HepG2 (cell line): ENCODE results near the gene YIPF3. TPM values are rescaled to one million over a fixed set of nuclear protein-coding genes. Genes with fewer than 3 reads are reported as not detected.

Source experiments
- ATF7-NPFF ChIP-seq: sonication (generic); formaldehyde crosslinking; IDR thresholded peaks from 2 replicates; pipeline ENCODE4 v1.8.1; 2023; ENCODE audit warnings: mild to moderate bottlenecking, low read depth, missing genetic modification reagents, moderate library complexity
- CBX1 ChIP-seq: IDR thresholded peaks from one replicate; pipeline ENCODE4 v1.6.1; 2016; ENCODE audit warnings: antibody characterized with exemption, low read depth
- CEBPB ChIP-seq: IDR thresholded peaks from 2 replicates; pipeline ENCODE4 v1.6.1; 2011; ENCODE audit warnings: low read depth, low read length, improper control_type of control experiment, borderline replicate concordance
- FOXA3 ChIP-seq: IDR thresholded peaks from 2 replicates; pipeline ENCODE4 v1.6.1; 2016; ENCODE audit warnings: missing genetic modification reagents, missing compliant biosample characterization
- KAT8 ChIP-seq: IDR thresholded peaks from 2 replicates; pipeline ENCODE4 v1.6.1; 2016; ENCODE audit warnings: missing genetic modification reagents, missing compliant biosample characterization
- MIER3 ChIP-seq: IDR thresholded peaks from 2 replicates; pipeline ENCODE4 v1.6.1; 2016; ENCODE audit warnings: missing compliant biosample characterization, borderline replicate concordance
- NR2F1 ChIP-seq, 2 experiments: fragments of 450-650 bp in 1 of 2; formaldehyde crosslinking in 1 of 2; IDR thresholded peaks; 2 replicates each; pipeline versions ENCODE4 v1.5.0 to v1.6.1; 2016 to 2020; ENCODE audit warnings: mild to moderate bottlenecking in 1 of 2, missing compliant biosample characterization in 1 of 2, missing genetic modification reagents in 1 of 2, moderate library complexity in 1 of 2
- PRDM15 ChIP-seq: sonication (generic); formaldehyde crosslinking; IDR thresholded peaks from 2 replicates; pipeline ENCODE4 v1.4.0; 2020; ENCODE audit warnings: missing genetic modification reagents
- TBP ChIP-seq: sonication (generic); formaldehyde crosslinking; IDR thresholded peaks from 2 replicates; pipeline ENCODE4 v1.5.0; 2020; ENCODE audit warnings: missing genetic modification reagents
- TEAD3 ChIP-seq: optimal IDR thresholded peaks from 2 replicates; pipeline ENCODE3; 2016; ENCODE audit warnings: borderline replicate concordance
- ZFP90 ChIP-seq: sonication (generic); formaldehyde crosslinking; IDR thresholded peaks from 2 replicates; pipeline ENCODE4 v1.8.0; 2022; ENCODE audit warnings: missing genetic modification reagents, mild to moderate bottlenecking, inconsistent platforms, borderline replicate concordance
- ZNF350 ChIP-seq: sonication (generic); formaldehyde crosslinking; IDR thresholded peaks from 2 replicates; pipeline ENCODE4 v1.4.0; 2020; ENCODE audit warnings: mild to moderate bottlenecking, low read depth, missing genetic modification reagents, borderline replicate concordance
- ZNF407 ChIP-seq: sonication (generic); formaldehyde crosslinking; IDR thresholded peaks from one replicate; pipeline ENCODE4 v1.5.1; 2020; ENCODE audit warnings: mild to moderate bottlenecking, missing genetic modification reagents; ENCODE audit errors: not compliant biosample characterization
- ZNF557 ChIP-seq: sonication (generic); formaldehyde crosslinking; IDR thresholded peaks from 2 replicates; pipeline ENCODE4 v1.4.0; 2020; ENCODE audit warnings: missing genetic modification reagents
- ZNF670 ChIP-seq: sonication (generic); formaldehyde crosslinking; IDR thresholded peaks from 2 replicates; pipeline ENCODE4 v1.8.0; 2022; ENCODE audit warnings: mild to moderate bottlenecking, missing genetic modification reagents, borderline replicate concordance
- ZNF766 ChIP-seq: sonication (generic); formaldehyde crosslinking; IDR thresholded peaks from 2 replicates; pipeline ENCODE4 v1.5.0; 2020; ENCODE audit warnings: missing genetic modification reagents, borderline replicate concordance
- polyA plus RNA-seq, 8 experiments: library from polyadenylated mRNA; depleted of rRNA in 3 of 8; stranded (reverse) in 7 of 8; unstranded in 1 of 8; fragments of >200 nt; fragmentation: Illumina TruSeq in 4 of 8; extraction: Trizol in 4 of 8; gene quantifications; 2 replicates each; pipeline versions ENCODE4 v1.2.1 to v1.2.3, GENCODE V29; 2011 to 2016; ENCODE audit warnings: low read depth in 4 of 8, missing spikeins in 1 of 8, mixed read lengths in 1 of 8; ENCODE audit not compliant: insufficient read depth in 1 of 8
- total RNA-seq, 5 experiments: library from RNA; depleted of rRNA; stranded (reverse); fragments of >200 nt; fragmentation: Illumina TruSeq; extraction: Trizol; gene quantifications; 2 replicates each; pipeline ENCODE4 v1.2.3, GENCODE V29; 2016; ENCODE audit warnings: low read depth in 1 of 5

YIPF3 gene
- total and polyA plus RNA-seq, 2 of the 13 experiments (the other 11 are each of a cell fraction or from before 2014, with no cell fraction given) = 107 to 206 TPM

GRCh38 chr6:43488667-43489276, 28.0 kb downstream of the YIPF3 start (continued):
- TF ChIP-seq PRDM15 (CRISPR knock-in tag) = no peak
- peak; percentile 38; the same call in 1 of the 2 replicates for TF ChIP-seq FOXA3
- TF ChIP-seq KAT8 (CRISPR knock-in tag) = peak; percentile 57
- no peak for TF ChIP-seq CEBPB
- 0 out of 2 replicates have a peak, but pooled peaks have one; percentile 21 for TF ChIP-seq ZNF350
- TF ChIP-seq NR2F1 (CRISPR knock-in tag; IDR thresholded peaks at IDR 0.05) = peak; percentile 64 to 65; a peak in 3 of 4 replicates
- TF ChIP-seq ZNF557 (CRISPR knock-in tag) = 0 out of 2 replicates have a peak, but pooled peaks have one; percentile 34
- TF ChIP-seq ZNF670 (CRISPR knock-in tag) = peak; percentile 68; the same call in 1 of the 2 replicates
- TF ChIP-seq ZNF766 (CRISPR knock-in tag) = peak; percentile 19; the same call in 1 of the 2 replicates
- TF ChIP-seq ZFP90 (CRISPR knock-in tag) = peak; percentile 51; the same call in 1 of the 2 replicates
- TF ChIP-seq MIER3 (CRISPR knock-in tag) = peak; percentile 65; the same call in 1 of the 2 replicates
- TF ChIP-seq TBP (CRISPR knock-in tag) = no peak
- peak; percentile 47 for TF ChIP-seq TEAD3 (CRISPR knock-in tag)
- TF ChIP-seq ZNF407 = peak; percentile 90
- 0 out of 2 replicates have a peak, but pooled peaks have one; percentile 48 for TF ChIP-seq ATF7-NPFF (CRISPR knock-in tag)
- TF ChIP-seq CBX1 = no peak
